GM11168 (cell line): ENCODE measurements around the gene FBLN1.

Experiments
- in situ Hi-C: fragments of 300-500 bp; cut with MboI; formaldehyde crosslinking; loops from one replicate; pipeline ENCODE4 v1.12.0; 2022; ENCODE audit warnings: low sequenced_read_pairs; ENCODE audit not compliant: unreplicated experiment

FBLN1 gene

GRCh38 chr22:45644714-45645113 is 142.0 kb downstream of the FBLN1 start:
- in situ Hi-C loops, result no loop called here

GRCh38 chr22:45645150-45645525 is 142.5 kb downstream of the FBLN1 start:
- in situ Hi-C loops, result no loop called here

GRCh38 chr22:45645526-45646414 is 143.1 kb downstream of the FBLN1 start:
- in situ Hi-C loops, result no loop called here

- in situ Hi-C loops, result no loop called here
Measured at GRCh38 chr22:45647532-45648225, 145.0 kb downstream of the FBLN1 start.

- in situ Hi-C loops, result no loop called here
Measured at GRCh38 chr22:45648301-45649117, 145.8 kb downstream of the FBLN1 start.

- in situ Hi-C loops, result loop anchor here (5.0 kb wide), 1 partner anchor 177 kb away; no protein-coding TSS in a partner anchor
Measured at GRCh38 chr22:45649809-45650208, 147.1 kb downstream of the FBLN1 start.

GRCh38 chr22:45650721-45651120 is 148.0 kb downstream of the FBLN1 start:
- in situ Hi-C loops, result loop anchor here (5.0 kb wide), 1 partner anchor 177 kb away; no protein-coding TSS in a partner anchor
